Left renal pelvis (tissue), 4 donors: Measurements from ENCODE around the gene E4F1. TPM values are rescaled to one million over a fixed set of nuclear protein-coding genes. Genes with fewer than 3 reads are reported as not detected.
"Not testable (repeated sequence)": the region's sequence is repeated elsewhere in the genome, so short reads cannot be mapped to it uniquely, and the experiment has no call there.

Experiments
- DNase-seq, 4 donors: peaks; one replicate each; pipeline ENCODE4 v3.0.0-alpha.2; 2013; ENCODE audit warnings: low read depth in 4 of 4, low spot score in 3 of 4
- polyA plus RNA-seq, 4 donors: library from polyadenylated mRNA; unstranded; fragments of 120-200 nt; gene quantifications; one replicate each; pipeline ENCODE4 v1.2.1, GENCODE V29; 2013; ENCODE audit not compliant: insufficient read length in 4 of 4

Gene E4F1
- polyA plus RNA-seq, 4 donors = 13.8 to 24.3 (median 15.7) TPM

DNA sequence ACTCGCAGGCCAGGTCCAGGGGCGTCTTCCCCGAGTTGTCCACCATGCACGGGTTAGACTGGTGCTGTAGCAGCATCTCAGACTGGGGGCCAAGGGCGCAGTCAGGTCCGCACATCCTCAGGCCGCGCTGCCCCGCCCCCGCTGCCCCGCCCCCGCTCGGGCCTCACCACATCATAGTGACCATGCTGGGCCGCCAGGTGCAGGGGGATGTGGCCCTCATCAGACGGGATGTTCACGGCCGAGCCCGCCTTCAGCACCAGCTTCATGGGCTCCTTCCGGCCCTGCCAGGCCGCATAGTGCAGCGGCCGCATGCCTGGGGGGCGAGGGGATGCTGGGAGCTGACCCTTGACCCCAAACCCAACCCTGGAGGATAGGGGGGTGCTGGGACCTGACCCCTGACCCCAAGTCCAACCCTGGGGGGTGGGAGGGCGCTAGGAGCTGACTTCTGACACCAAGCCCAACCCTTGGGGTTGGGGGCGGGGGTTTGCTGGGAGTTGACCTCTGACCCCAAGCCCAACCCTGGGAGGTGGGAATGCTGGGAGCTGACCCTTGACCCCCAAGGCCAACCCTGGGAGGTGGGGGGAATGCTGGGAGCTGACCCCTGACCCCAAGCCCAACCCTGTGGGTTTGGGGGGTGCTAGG lies 34.0 kb upstream of the E4F1 start:
- no peak for DNase-seq

DNA sequence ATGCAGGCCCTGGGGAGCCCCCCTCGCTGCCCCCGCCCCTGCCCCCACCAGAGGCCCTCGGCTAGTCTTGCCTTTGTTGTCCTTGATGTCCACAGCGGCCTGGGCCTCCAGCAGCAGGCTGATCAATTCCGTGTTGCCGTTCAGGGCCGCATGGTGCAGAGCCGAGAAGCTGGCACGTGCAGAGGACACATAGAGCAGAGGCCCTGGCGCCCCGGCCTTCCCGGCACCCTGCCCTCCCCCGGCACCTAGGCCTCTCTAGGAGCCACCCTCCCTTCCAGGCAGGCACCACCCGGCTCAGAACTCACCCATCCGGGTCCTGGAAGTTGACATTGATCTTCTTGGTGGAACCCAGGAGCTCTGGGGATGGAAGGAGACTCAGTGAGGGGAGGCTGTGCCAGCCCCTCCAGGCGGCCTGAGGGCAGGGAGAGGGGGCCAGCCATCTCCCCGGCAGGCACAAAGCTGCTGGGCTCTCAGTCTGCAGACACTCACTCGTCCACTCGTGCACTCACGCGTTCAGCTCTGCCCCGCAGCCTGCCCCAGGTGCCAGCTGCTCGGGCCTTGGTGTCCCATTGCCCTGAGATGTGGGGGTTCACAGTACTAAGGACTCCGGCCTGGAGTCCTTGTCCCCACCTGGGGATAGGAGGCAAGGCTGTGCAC lies 33.3 kb upstream of the E4F1 start:
- no peak for DNase-seq

DNA sequence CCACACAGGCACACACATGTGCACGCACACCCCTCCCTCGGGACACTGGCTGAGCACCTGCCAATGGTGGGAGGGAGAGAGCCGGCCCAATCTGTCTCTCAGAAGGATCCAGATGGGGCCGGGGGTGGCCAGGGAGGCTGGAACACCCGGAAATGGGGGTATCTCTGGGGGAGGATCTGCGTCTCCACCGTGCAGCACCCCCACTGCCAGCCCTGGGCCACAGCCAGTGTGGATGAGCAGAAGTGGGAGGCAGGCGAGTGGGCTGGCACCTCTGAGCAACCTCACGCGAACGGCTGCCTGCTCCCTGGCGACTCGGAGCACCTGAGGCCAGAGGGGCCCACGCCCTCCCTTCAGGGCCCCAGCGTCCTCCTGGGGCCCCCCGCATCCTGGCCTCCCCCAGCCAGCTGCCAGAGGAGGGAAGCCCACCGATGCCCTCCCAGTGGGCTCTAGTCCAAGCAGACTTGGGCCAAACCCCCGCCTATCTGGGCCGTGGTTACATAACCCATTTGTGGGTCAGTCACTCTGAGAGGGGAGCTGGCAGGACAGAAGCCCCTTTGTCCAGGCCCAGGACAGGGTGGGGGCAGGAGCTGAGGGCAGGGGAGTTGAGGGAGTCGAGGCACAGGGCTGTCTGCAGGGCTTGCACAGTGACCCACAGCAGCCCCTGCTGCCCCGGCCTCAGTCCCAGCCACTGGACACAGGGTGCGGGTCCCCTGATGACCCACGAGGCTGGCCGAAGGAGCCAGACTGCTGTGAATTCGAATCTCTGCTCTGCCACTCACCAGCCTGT lies 32.5 kb upstream of the E4F1 start:
- no peak for DNase-seq

DNA sequence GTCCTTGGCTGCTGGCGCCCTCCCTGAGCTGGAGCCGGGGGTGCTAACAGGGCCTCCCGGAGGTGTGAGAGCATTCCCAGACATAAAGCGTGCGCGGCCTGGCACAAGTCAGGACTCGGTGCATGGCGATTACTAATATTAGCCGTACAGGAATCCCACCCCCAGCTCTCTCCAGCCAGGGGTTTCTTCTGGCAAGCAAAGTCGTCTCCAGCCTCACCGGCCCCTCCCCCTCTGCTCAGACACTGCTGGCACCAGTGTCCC lies 32.0 kb upstream of the E4F1 start:
- DNase-seq = no peak

DNA sequence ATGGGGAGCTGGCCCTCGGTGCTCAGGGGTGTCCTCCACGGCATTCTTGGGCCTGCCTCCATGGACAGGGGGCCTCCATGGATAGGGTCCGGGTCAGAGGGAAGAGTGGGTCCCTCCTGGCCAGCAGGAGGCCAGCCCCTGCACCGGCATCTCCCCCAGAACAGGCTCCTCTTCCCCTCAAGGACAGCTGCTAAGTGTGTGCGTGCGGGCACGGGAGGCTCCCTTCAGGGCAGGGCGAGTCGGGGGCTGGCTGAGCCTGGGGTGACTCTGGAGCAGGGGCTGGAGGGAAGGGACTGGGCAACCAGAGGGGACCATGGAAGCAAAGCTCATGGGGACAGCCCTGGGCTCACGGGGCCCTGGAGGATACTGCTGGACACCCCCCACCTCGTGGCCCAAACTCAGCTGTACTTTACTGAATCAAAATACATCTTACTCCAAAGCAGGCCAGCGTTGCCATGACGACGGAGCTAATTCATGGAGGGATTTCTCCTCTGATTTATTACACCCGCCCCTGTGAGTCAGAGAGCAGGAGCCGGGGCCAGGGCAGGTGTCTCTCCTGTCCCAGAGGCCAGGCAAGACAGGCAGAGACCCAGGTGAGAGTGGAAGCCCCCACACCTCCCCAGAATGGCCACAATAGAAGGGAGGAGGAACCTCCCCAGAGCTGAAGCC lies 29.1 kb upstream of the E4F1 start:
- DNase-seq = no peak

DNA sequence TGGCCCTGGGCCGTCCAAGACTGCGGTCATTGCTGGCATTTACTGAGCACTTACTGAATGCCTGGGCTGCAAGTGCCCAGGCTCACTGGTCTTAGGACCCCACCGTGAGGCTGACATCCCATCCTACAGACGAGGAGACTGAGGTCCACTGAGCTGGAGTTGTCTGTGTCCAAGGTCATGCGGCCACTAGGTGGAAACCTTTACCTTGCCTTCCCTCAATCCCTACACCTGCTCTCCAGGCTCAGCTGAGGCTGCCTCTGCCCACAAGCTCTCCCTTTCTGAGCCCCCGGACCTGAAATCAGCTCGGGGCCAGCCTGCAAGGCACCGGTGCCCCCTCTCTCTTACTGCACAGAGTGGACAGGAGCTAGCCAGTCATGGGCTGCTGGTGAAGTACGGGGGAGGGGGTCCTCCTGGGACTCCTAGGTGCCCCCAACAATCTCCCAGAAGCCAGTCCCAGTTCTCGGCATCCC lies 28.5 kb upstream of the E4F1 start:
- no peak for DNase-seq

DNA sequence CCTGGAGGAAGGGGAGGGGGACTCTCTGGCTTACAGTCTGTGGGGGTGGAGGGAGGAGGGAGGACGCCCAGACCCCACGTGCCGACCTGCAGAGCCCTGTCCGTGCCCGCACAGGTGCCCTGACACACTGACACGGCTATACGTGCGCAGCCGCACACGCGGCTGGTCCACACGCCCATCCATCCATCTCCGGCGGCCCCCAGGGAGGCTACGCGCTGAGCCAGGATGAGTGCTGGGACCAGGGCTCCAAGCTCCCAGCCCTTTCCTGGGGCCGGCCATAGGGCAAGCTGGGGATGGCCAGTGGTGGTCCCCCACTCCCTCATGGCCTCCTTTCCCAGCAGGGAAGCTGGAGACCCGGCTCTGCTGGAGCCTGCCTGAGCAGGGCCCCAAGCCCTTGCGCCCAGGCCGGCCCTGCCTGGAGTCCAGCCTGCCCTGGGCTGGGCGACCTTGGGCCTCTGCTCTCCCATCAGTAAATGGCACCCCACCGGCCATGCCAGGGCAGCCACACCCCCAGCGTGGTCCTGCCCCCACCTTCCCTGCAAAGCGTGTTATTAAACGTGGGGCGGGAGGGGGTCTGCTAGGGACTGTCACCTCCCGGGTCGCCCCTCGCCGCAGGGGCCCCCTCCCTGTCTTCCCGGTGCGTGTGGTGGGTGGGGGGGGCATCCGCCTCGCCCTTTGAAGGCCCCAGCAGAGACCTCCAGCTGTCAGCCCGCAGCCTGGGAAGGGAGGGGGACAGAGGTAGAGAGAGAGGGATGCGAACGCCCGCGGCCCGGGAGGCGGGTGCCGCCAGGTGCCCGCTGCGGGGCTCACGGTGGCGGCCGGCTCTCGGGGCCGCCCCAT lies 27.8 kb upstream of the E4F1 start:
- no peak for DNase-seq

DNA sequence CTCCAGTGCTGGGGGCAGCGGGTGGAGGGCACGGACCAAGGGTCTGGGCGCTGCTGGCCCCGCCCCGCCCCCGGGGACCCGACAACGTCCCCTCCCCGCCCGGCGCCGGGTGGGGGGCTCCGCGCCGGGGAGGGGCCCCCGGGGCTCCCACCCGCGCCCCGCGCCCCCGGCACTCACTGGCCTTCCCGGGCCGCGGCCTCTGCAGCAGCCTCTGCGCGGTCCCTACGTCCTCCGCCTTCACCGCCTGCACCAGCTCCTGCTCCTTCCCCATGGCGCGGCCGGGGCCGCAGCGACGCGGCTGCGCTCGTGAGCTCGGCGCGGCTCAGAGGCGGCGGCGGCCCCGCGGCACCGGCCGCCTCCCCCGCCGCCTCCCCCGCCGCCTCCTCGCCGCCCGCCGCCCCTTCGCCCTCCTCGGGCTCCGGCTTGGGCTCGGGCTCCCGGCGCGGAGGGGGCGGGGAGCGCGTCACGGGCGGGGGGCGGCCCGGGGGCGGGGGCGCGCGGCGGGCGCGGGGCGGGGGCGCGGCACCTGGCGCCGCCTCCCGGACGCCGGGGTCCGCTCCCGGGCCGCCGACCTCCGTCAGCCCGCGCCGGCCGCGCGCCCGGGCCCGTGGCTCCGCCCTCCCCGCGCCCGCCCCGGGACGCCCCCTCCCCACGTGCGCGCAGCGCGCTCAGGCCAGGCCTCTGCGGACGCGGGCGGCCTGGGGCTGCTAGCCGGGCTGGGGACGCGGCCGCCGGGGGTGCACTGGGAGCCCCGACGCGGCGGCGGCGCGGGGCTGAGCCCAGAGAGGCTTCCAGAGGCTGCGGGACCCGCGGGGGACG lies 27.0 kb upstream of the E4F1 start, which contains the start of gene CASKIN1:
TSS of gene CASKIN1 (minus strand) at position 444 of the 819 bp plus-strand sequence. CDS start at position 271, 173 bp downstream.
- DNase-seq = no peak

DNA sequence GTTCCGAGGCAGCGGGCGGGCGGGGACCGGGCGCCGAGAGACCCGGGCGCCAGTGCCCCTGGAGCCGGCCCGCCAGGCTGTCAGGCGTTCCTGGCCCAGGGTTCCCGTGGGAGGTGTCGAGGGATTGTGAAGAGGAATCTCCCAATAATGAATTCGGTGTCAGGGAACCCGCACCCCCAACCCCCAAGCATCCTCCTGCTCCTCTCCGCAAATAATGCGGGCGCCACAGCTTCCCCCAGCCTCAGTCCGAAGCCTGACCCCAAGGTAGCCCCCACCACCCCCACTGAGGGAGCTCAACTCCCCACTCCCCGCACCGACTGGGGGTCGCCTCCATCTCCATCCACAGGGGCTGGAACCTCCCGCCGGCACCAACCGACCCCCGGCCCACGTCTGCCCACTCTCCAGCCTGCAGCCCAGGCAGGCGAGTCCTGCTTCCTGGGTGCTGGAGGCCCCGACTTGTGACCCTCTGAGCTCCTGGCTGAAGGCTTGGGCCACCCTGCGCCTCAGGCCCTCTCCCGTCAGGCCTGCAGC lies 26.3 kb upstream of the E4F1 start:
- no peak for DNase-seq

DNA sequence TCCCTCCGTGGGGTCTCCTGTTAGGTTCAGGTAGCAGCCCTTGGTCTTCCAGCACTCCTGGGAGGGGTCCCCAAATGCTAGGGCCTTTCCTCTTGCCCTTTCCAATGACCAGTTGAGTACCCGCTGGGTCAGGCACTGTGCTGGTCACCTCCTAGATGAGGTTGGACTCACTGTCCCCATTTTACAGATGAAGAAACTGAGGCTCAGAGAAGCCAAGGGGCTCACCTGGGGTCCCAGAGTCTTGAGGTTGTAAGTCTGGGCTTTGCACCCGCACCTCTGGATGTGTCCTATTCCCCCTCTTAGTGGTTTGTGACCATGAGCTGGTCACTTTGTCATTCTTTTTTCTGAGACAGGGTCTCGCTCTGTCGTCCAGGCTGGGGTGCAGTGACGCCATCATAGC lies 25.6 kb upstream of the E4F1 start:
- DNase-seq = no peak

DNA sequence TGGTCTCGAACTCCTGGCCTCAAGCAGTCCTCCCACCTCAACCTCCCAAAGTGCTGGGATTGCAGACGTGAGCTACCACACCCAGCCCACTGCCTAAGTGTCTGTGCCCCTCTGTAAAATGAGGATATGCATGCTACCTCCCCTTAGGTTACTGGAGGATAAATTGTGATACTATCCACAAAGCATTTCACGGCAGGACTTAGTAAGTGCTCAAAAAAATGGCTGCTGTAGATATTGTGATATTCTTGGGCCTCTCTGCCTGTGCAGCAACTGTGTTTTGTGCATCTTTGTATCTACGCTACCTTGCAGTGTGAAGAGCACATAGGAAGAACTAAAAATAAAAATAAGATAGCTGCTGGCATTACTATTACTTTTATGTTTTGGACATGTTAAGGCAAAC lies 25.1 kb upstream of the E4F1 start:
- DNase-seq = no peak

DNA sequence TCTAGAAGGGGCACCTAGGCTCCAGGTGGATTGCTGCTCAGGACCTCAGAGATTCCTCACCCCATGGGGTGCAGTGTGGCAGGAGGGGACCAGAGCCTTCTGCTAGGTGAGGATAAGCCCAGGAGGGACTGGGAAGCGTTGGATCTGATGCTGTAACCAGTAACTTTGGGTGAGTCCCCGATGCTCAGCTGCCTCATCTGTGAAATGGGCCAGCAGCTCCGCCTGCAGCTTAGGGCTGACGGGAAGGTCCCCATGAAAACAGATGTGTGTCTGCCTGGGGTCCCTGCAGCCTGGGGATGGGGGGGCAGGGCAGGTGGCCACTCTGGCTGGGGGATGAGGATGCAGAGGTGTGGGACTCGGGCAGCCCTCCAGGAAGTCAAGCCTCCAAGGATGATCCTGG lies 24.3 kb upstream of the E4F1 start:
- DNase-seq = no peak

DNA sequence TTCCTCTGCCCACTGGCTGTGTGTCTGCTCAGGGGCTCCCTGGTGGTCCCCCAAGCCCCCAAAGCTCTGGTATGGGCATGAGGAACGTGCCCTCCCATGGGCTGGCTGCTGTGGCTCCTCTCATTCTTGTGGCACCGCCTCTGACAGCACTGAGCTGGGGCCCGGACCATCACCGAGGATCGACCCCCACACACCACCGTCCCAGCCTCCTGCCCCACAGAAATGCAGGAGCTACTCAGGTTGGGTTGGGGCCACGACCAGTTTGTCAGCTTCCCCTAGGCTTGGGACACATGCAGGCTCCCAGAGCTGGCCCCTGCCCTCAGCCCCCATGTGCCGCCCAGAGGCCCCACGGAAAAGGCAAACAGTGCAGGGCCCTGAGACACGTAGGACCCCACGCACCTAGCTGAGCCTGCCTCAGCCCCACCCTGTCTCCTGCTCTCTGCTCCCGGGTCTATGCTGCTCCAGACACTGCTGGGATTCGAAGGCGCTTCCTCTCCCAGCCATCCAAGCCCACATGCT lies 23.7 kb upstream of the E4F1 start:
- no peak for DNase-seq

DNA sequence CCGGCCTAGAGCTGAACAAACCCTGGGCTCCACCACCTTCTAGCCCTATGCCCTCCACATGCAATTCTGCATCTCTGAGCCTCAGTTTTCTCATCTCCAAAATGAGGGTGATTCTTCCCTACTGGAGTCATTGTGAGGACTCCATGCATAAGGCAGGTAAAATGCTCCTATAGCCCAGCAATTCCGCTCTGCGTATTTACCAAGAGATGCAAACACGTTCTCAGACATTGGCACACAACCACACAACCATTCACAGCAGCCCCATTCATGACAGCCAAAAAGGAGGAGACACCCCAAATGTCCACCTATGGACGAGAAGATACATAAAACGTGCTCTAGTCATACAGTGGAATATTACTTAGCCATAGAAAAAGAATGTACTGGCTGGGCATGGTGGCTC lies 23.1 kb upstream of the E4F1 start:
- no peak for DNase-seq

DNA sequence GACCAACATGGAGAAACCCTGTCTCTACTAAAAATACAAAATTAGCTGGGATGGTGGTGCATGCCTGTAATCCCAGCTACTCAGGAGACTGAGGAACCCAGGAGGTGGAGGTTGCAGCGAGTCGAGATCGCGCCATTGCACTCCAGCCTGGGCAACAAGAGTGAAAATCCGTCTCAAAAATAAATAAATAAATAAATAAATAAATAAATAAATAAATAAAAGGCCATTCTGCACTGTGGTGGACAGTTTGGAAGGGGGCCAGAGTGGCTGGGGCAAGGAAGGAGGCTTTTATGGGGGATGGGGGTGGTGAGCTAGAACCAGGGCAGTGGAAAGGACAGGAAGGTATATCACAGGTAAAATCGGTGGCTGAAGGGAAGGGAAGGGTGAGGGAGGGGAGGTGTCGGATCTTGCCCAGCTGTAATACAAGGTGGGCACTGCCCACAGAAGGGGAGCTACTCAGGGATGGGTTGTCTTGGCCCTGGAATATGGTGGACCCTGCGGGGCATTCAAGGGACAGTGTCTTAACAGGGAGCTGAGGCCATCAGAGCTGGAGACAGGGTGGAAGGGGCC lies 20.2 kb upstream of the E4F1 start:
- not testable (repeated sequence) for DNase-seq

DNA sequence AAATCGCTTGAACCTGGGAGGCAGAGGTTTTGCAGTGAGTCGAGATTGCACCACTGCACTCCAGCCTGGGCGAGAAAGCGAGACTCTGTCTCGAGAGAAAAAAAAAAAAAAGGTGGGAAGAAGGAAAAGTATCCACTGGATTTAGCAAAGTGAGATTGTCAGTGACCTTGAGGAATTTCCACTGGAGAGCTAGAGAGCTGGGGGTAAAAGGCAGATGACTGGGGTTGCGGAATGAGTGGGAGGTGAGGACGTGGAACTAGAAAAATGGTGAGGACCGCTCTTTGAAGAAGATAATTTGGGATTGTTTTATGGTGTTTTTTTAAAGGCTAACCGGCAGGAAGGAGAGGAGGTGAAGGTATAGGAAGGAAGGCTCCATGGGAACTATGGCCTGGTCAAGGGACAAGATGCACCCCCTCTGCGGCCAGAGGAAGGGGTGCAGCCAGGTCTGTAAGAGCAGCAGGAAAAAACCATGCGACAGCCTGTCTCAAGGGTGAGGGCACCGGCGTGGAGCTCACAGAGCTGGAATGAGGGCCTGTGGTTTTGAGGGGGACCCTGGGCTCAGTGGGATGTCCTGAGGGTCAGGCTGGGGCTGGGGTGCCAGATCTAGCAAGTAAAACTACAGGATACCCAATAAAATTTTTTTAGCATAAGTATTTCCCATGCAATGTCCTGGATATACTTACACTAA lies 18.8 kb upstream of the E4F1 start:
- no peak for DNase-seq

DNA sequence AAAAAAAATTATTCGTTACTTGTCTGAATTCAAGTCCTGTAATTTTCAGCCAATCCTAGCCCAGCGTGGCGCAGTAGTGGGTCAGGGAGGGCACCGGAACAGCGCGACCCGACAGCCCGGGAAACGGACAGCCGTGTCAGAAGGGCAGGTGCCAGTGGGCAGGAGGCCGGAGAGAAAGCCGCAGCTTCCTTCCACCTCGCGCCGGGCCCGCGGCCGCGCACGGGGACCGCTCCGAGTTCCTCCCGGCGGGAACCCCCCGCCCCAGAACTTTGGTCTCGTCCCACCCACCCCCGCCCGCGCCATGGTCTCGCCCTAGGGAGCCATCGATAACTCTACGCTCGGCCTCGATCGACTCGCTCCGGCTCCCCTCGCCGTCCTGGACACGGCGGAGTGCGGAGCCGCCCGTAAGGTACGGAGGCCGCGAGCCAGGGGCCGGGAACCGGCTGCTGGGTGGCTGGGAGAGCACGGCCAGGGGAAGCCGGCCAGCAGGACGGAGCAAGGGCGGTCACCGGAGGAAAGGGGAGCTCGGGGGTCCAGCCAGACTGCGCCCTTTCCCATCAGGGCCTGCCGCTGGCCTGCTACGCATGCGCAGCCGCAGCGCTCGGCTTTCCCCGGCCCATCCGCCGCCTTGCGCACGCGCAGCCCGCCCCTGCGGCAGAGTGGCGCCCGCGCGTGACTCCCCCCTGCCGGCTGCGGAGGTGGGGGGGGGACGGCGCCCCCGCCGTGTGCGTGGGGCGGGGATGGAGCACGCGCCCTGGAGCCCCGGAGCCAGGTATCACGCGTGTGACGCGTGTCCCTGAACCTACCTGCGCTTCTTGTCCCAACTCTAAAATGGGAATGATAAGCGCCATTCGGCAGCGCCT lies 18.1 kb upstream of the E4F1 start, which contains the start of gene MLST8:
TSS of gene MLST8 (plus strand) at position 351 of the 863 bp plus-strand sequence. CDS start 632 bp downstream, outside the sequence.
- peak; percentile 73 to 85 (median 78) for DNase-seq
